Panc1 (cell line): ENCODE results near the gene FAM53B. TPM values are rescaled to one million over a fixed set of nuclear protein-coding genes. Genes with fewer than 3 reads are reported as not detected.

Experiments
- ATAC-seq: fragments of 200-7000 bp; cut with Tn5 transposase; 2 replicates; pipeline ENCODE4 v1.9.1; 2020; ENCODE audit warnings: mild to moderate bottlenecking, moderate library complexity
- BruUV-seq: library from RNA; stranded (reverse); fragments of 400-500 nt; replicated peaks from 2 replicates; lab custom pipeline; 2021; lab: Mats Ljungman, UMichigan
- CTCF ChIA-PET: fragments of 300-600 bp; sonication (Branson Sonifier 250); formaldehyde crosslinking; loops from one replicate; lab custom pipeline; 2022; ENCODE audit warnings: antibody characterized with exemption; lab: Charles Lee
- POLR2A ChIA-PET: fragments of 300-600 bp; sonication (Branson Sonifier 250); formaldehyde crosslinking; loops from one replicate; lab custom pipeline; 2022; ENCODE audit warnings: antibody characterized with exemption; lab: Charles Lee
- DNase-seq: peaks from one replicate; pipeline ENCODE4 v3.0.0-alpha.2; 2010; ENCODE audit warnings: low read depth, low spot score
- H3K27ac ChIP-seq: 2 replicates; pipeline ENCODE4 v1.5.1; 2011; ENCODE audit warnings: mild to moderate bottlenecking, low read length, inconsistent platforms
- H3K27me3 ChIP-seq: fragments of 200-500 bp; sonication (Bioruptor generic); 2 replicates; pipeline ENCODE4 v1.6.0; 2014; ENCODE audit warnings: low read length, inconsistent platforms; ENCODE audit not compliant: control insufficient read depth, insufficient read depth
- H3K36me3 ChIP-seq: fragments of 200-500 bp; sonication (Bioruptor generic); 2 replicates; pipeline ENCODE4 v1.5.1; 2014; ENCODE audit warnings: inconsistent platforms, mild to moderate bottlenecking, low read length, moderate library complexity; ENCODE audit not compliant: control insufficient read depth, insufficient read depth
- H3K4me1 ChIP-seq: 2 replicates; pipeline ENCODE4 v1.5.1; 2011; ENCODE audit warnings: inconsistent platforms, mild to moderate bottlenecking, low read length, moderate library complexity; ENCODE audit not compliant: control insufficient read depth, insufficient read depth
- H3K4me3 ChIP-seq, 2 experiments: 2 replicates each; pipeline ENCODE4 v1.5.1; 2011 to 2012; ENCODE audit warnings: low read depth in 2 of 2, low read length in 2 of 2, mild to moderate bottlenecking in 2 of 2, inconsistent platforms in 1 of 2, moderate library complexity in 1 of 2
- H3K9me3 ChIP-seq: fragments of 200-500 bp; sonication (Bioruptor generic); 2 replicates; pipeline ENCODE4 v1.5.1; 2014; ENCODE audit warnings: low read depth, mild to moderate bottlenecking, inconsistent platforms, low read length, moderate library complexity; ENCODE audit not compliant: control insufficient read depth, insufficient read depth
- CTCF ChIP-seq: fragments of 450-650 bp; IDR thresholded peaks from 2 replicates; pipeline ENCODE4 v1.5.1; 2017; ENCODE audit warnings: mild to moderate bottlenecking
- POLR2AphosphoS5 ChIP-seq: IDR thresholded peaks from 2 replicates; pipeline ENCODE4 v1.6.1; 2012; ENCODE audit warnings: mild to moderate bottlenecking, low read depth, low read length, moderate library complexity
- SIN3A ChIP-seq: IDR thresholded peaks from 2 replicates; pipeline ENCODE4 v1.6.1; 2012; ENCODE audit warnings: low read depth, mild to moderate bottlenecking, low read length, moderate library complexity, borderline replicate concordance; ENCODE audit not compliant: insufficient read depth
- TCF7L2 ChIP-seq: IDR thresholded peaks from 2 replicates; pipeline ENCODE4 v1.6.1; 2011; ENCODE audit warnings: mild to moderate bottlenecking, low read depth, low read length, inconsistent platforms
- in situ Hi-C: cut with HindIII; loops from 2 replicates; pipeline ENCODE4 v1.10.0; 2016; ENCODE audit warnings: low sequenced_read_pairs, low pct_unique_long_range_greater_than_20kb
- intact Hi-C: fragments of 100-400 bp; cut with micrococcal nuclease; formaldehyde crosslinking; loops from one replicate; pipeline ENCODE4 v1.10.0; 2022; ENCODE audit not compliant: unreplicated experiment
- total RNA-seq: library from RNA; stranded (reverse); gene quantifications from one replicate; pipeline ENCODE4 v1.2.1, GENCODE V29; 2021; ENCODE audit not compliant: unreplicated experiment
- TF ChIP-seq, protein P1 (sequence below), 2 experiments: IDR thresholded peaks; 2 replicates each; pipeline ENCODE4 v1.6.1; 2011 to 2012; ENCODE audit warnings: low read depth in 2 of 2, control low read depth in 1 of 2, low read length in 1 of 2, mild to moderate bottlenecking in 1 of 2, moderate library complexity in 1 of 2; ENCODE audit not compliant: insufficient read depth in 1 of 2

The FAM53B gene
- total RNA-seq, 1 experiment from 2014 or later, result 42.5 TPM

DNA sequence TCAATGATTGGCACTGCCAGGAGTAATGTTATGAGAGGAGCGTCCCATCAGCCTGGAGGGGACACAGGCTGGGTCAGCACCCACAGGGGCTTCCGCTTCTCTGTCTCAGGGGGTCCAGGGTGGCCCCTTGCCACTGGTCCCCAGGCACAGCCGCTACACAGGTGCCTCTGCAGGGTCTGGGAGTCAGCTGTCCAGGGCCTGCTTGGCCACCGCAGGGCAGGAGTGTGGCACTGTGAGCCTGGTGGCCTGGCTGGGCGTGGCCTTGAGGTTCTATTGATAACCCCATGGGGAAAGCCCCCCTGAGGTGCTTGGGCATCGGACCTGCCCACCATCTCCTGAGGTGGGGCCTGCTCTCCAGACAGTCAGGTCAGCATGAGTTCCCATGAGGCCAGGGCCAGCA, 146.0 kb downstream of the FAM53B start:
- Histone ChIP-seq H3K4me3 (no peak overlapping the region), H3K4me1 (no peaks in the 10 kb centered on the region), H3K9me3 (no peaks in the 10 kb centered on the region), H3K36me3 (no peaks in the 10 kb centered on the region), H3K27ac (no peak overlapping the region), H3K27me3 (no peaks in the 10 kb centered on the region)
- ChIA-PET CTCF (no interaction called here), POLR2A (no interaction called here)
- in situ Hi-C loops, result no loop called here
- no peak for DNase-seq
- no TSS peak for BruUV-seq
- ATAC-seq, result no peak
- TF ChIP-seq CTCF (no peak), SIN3A (no peak), TCF7L2 (no peak), POLR2AphosphoS5 (no peak)
- TF ChIP-seq, protein P1, sequence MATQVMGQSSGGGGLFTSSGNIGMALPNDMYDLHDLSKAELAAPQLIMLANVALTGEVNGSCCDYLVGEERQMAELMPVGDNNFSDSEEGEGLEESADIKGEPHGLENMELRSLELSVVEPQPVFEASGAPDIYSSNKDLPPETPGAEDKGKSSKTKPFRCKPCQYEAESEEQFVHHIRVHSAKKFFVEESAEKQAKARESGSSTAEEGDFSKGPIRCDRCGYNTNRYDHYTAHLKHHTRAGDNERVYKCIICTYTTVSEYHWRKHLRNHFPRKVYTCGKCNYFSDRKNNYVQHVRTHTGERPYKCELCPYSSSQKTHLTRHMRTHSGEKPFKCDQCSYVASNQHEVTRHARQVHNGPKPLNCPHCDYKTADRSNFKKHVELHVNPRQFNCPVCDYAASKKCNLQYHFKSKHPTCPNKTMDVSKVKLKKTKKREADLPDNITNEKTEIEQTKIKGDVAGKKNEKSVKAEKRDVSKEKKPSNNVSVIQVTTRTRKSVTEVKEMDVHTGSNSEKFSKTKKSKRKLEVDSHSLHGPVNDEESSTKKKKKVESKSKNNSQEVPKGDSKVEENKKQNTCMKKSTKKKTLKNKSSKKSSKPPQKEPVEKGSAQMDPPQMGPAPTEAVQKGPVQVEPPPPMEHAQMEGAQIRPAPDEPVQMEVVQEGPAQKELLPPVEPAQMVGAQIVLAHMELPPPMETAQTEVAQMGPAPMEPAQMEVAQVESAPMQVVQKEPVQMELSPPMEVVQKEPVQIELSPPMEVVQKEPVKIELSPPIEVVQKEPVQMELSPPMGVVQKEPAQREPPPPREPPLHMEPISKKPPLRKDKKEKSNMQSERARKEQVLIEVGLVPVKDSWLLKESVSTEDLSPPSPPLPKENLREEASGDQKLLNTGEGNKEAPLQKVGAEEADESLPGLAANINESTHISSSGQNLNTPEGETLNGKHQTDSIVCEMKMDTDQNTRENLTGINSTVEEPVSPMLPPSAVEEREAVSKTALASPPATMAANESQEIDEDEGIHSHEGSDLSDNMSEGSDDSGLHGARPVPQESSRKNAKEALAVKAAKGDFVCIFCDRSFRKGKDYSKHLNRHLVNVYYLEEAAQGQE (IDR thresholded peaks at IDR 0.05; ENCODE audit: insufficient read depth in 1 of 2, low read depth in 2 of 2, low read length in 1 of 2), result no peak
- intact Hi-C loops, result no loop called here

DNA sequence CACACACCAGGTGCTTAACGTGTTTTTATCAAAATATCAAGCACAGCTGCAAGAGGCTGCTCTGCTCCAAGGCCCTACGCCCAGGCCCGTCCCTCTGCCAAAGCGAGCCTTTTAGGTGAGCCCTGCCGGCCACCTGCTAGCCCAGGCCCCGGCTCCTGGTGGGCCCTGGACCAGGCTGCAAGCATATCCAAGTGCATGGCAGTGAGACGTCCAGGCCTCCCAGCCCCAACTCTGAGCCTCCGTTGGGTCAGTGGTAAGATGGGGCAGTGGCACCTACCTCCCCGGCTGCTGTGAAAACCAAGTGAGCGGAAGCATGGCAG, 146.4 kb downstream of the FAM53B start:
- no peaks in the 10 kb centered on the region for H3K9me3 ChIP-seq
- no peak for DNase-seq
- in situ Hi-C loops, result no loop called here
- H3K36me3 ChIP-seq, result no peaks in the 10 kb centered on the region
- no TSS peak for BruUV-seq
- intact Hi-C loops, result no loop called here
- TF ChIP-seq SIN3A (no peak), POLR2AphosphoS5 (no peak), CTCF (no peak), TCF7L2 (no peak)
- TF ChIP-seq, protein P1 (IDR thresholded peaks at IDR 0.05; ENCODE audit: insufficient read depth in 1 of 2, low read depth in 2 of 2, low read length in 1 of 2), result no peak
- CTCF ChIA-PET, result no interaction called here
- H3K4me3 ChIP-seq, result no peak overlapping the region
- ATAC-seq, result no peak
- H3K27ac ChIP-seq, result no peak overlapping the region
- H3K27me3 ChIP-seq, result no peaks in the 10 kb centered on the region
- no peaks in the 10 kb centered on the region for H3K4me1 ChIP-seq
- POLR2A ChIA-PET, result no interaction called here
